K562 (cell line): Measurements from ENCODE around the gene LRFN4. TPM values are rescaled to one million over a fixed set of nuclear protein-coding genes. Genes with fewer than 3 reads are reported as not detected.
A peak's percentile ranks its signal among the peaks of the same experiment; 100 is the strongest.

Experiments
- ATF3 ChIP-seq, 2 experiments: fragments of 450-650 bp in 1 of 2; sonication (generic) in 1 of 2; formaldehyde crosslinking in 1 of 2; IDR thresholded peaks in 1 of 2; conservative IDR thresholded peaks in 1 of 2; 2 replicates each; pipeline versions ENCODE4 v1.6.1 to v1.8.1; 2016 to 2023; ENCODE audit warnings: mild to moderate bottlenecking in 2 of 2, moderate library complexity in 2 of 2, inconsistent platforms in 1 of 2, missing genetic modification reagents in 1 of 2
- C11orf30 ChIP-seq: fragments of 450-650 bp; IDR thresholded peaks from 2 replicates; pipeline ENCODE4 v1.6.1; 2016; ENCODE audit warnings: low read depth, mild to moderate bottlenecking
- HINFP ChIP-seq: fragments of 450-650 bp; conservative IDR thresholded peaks from 2 replicates; pipeline ENCODE4 v1.6.1; 2016; ENCODE audit warnings: missing genetic modification characterization, low read depth, mild to moderate bottlenecking, control low read depth, missing compliant biosample characterization
- MGA ChIP-seq: fragments of 450-650 bp; IDR thresholded peaks from 2 replicates; pipeline ENCODE4 v1.6.1; 2016; ENCODE audit warnings: mild to moderate bottlenecking, moderate library complexity
- NBN ChIP-seq: fragments of 450-650 bp; IDR thresholded peaks from 2 replicates; pipeline ENCODE4 v1.6.1; 2016; ENCODE audit warnings: low read depth, mild to moderate bottlenecking
- NFE2 ChIP-seq: IDR thresholded peaks from 2 replicates; pipeline ENCODE4 v1.6.1; 2014; ENCODE audit warnings: antibody characterized with exemption, low read depth
- PPARD ChIP-seq: fragments of 250-450 bp; sonication (Bioruptor Pico); IDR thresholded peaks from 2 replicates; pipeline ENCODE4 v1.8.0; 2022; ENCODE audit warnings: inconsistent platforms, mild to moderate bottlenecking, moderate library complexity
- ZBTB26 ChIP-seq: fragments of 450-650 bp; formaldehyde crosslinking; IDR thresholded peaks from 2 replicates; pipeline ENCODE4 v1.4.0; 2022; ENCODE audit warnings: missing genetic modification characterization
- ZNF644 ChIP-seq: fragments of 200-800 bp; sonication (Bioruptor generic); IDR thresholded peaks from 2 replicates; pipeline ENCODE4 v1.6.1; 2016; ENCODE audit warnings: low read depth, missing genetic modification characterization, missing compliant biosample characterization
- polyA plus RNA-seq, 8 experiments: library from polyadenylated mRNA; depleted of rRNA in 4 of 8; stranded (reverse) in 5 of 8; unstranded in 3 of 8; fragments of >200 nt; fragmentation: Nextera tagmentation in 2 of 8; fragmentation: Illumina TruSeq in 1 of 8; extraction: Ambion mirVana in 2 of 8; extraction: Trizol in 1 of 8; gene quantifications; 2 replicates each; pipeline versions ENCODE4 v1.2.1 to v1.2.3, GENCODE V29; 2011 to 2014; ENCODE audit warnings: inconsistent platforms in 1 of 8, missing spikeins in 1 of 8
- total RNA-seq, 7 experiments: library from RNA; depleted of rRNA in 6 of 7; stranded (reverse); fragments of >200 nt in 6 of 7; fragmentation: Illumina TruSeq in 2 of 7; extraction: Trizol in 2 of 7; gene quantifications; 2 replicates each; pipeline versions ENCODE4 v1.2.1 to v1.2.3, GENCODE V29; 2011 to 2021; ENCODE audit warnings: low replicate concordance in 1 of 7

The LRFN4 gene
- total and polyA plus RNA-seq, 9 of the 15 experiments (the other 6 are each of a cell fraction or from before 2014, with no cell fraction given) = 0.10 to 60.1 (median 6.7) TPM

- peak; percentile 40 for TF ChIP-seq MGA
- peak; percentile 48; the same call in 1 of the 2 replicates for TF ChIP-seq ATF3 (IDR thresholded peaks at IDR 0.05)
- TF ChIP-seq ATF3 (CRISPR knock-in tag; conservative IDR thresholded peaks at IDR 0.05) = no peak
- peak; percentile 99 for TF ChIP-seq C11orf30
- 0 out of 2 replicates have a peak, but pooled peaks have one; percentile 14 for TF ChIP-seq HINFP (tag)
- TF ChIP-seq NBN = no peak
- TF ChIP-seq PPARD (CRISPR knock-in tag) = no peak
- peak; percentile 98 for TF ChIP-seq NFE2
- 0 out of 2 replicates have a peak, but pooled peaks have one; percentile 43 for TF ChIP-seq ZNF644 (tag)
- no peak for TF ChIP-seq ZBTB26 (CRISPR knock-in tag)
Measured at GRCh38 chr11:66835768-66836405, 21.0 kb upstream of the LRFN4 start (continued).
